ENCODE data around the gene EHMT1. TPM values are rescaled to one million over a fixed set of nuclear protein-coding genes. Genes with fewer than 3 reads are reported as not detected.

Gene EHMT1
- total and polyA plus RNA-seq, 10 of the 15 experiments (the other 5 are each of a cell fraction or from before 2014, with no cell fraction given): 2.9 to 100 (median 48.1) TPM

GRCh38 chr9:137800196-137801022, 181.6 kb downstream of the EHMT1 start:
- H3K9ac ChIP-seq (ENCODE audit: control insufficient read depth, insufficient read depth, low read length): no peak overlapping the region
- RAD21 ChIA-PET (ENCODE audit: unreplicated experiment): no interaction called here
- no peak overlapping the region for H3K4me3 ChIP-seq
- SMC1A ChIA-PET (ENCODE audit: uncharacterized antibody, unreplicated experiment): no interaction called here
- no peak overlapping the region for H2AFZ ChIP-seq (ENCODE audit: control insufficient read depth, low read depth, low read length)
- no peaks in the 10 kb centered on the region for H3K4me1 ChIP-seq (ENCODE audit: control insufficient read depth, insufficient read depth, low read length)
- WGBS (ENCODE audit: insufficient coverage, insufficient replicate concordance, low lambda C conversion rate, missing lambda C conversion rate): 92% methylated on average over 31 of the region's 31 CpGs
- no peaks in the 10 kb centered on the region for H3K9me3 ChIP-seq (replicated peaks; ENCODE audit: control insufficient read depth, insufficient read depth, low read length)
- FAIRE-seq (no peak), ATAC-seq (no peak), DNase-seq (ENCODE audit: low read depth, low spot score) (no peak)
- in situ Hi-C loops (cut with MboI) (no loop called here), intact Hi-C loops (cut with micrococcal nuclease; ENCODE audit: unreplicated experiment) (no loop called here)
- H3K36me3 ChIP-seq (ENCODE audit: control insufficient read depth in 2 of 2, insufficient read depth in 2 of 2, low read length in 1 of 2): peaks cover 33 to 38% of the 10 kb centered on the region in 2 experiments
- no peaks in the 10 kb centered on the region for H3K79me2 ChIP-seq (ENCODE audit: control insufficient read depth, insufficient read depth, low read length)
- CTCF ChIA-PET: no interaction called here
- H3K4me2 ChIP-seq (ENCODE audit: control insufficient read depth, insufficient read depth): no peak overlapping the region
- BruUV-seq (replicated peaks): no TSS peak
- TF ChIP-seq CEBPZ (IDR thresholded peaks at IDR 0.05; ENCODE audit: low read depth, low read length) (no peak), PAX5 (IDR thresholded peaks at IDR 0.05; ENCODE audit: borderline replicate concordance, low read depth, low read length) (no peak), POLR2A (IDR thresholded peaks at IDR 0.05; ENCODE audit: low read depth, low read length) (peak; percentile 14; the same call in 1 of the 2 replicates)
- H3K27me3 ChIP-seq (replicated peaks in 1 of 2; ENCODE audit: control insufficient read depth in 2 of 2, insufficient read depth in 2 of 2, low read length in 1 of 2): no peaks in the 10 kb centered on the region
- no peaks in the 10 kb centered on the region; the same call in 1 of the 2 replicates for H4K20me1 ChIP-seq (ENCODE audit: control insufficient read depth, insufficient read depth)
- H3K27ac ChIP-seq (ENCODE audit: control insufficient read depth, insufficient read depth): no peak overlapping the region
- POLR2A ChIA-PET: no interaction called here

DNA sequence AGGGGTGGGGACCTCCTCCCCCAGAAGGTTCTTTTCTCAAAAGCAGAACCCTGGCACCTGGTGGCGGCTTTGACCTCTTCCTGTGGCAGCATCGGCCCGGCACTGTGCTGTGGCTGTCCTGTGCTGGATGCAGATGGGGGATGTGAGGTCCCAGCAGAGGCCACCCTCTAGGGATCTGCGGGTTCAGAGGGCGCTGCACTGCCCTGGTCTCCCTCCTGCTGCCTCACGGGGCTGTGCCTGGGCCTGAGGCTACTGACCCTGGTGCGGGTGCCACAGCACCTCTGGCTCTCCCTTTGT, 182.2 kb downstream of the EHMT1 start:
- SMC1A ChIA-PET (ENCODE audit: uncharacterized antibody, unreplicated experiment): no interaction called here
- H3K79me2 ChIP-seq (ENCODE audit: control insufficient read depth, insufficient read depth, low read length): no peaks in the 10 kb centered on the region
- 76% methylated on average over 7 of the region's 7 CpGs for WGBS (ENCODE audit: insufficient coverage, insufficient replicate concordance, low lambda C conversion rate, missing lambda C conversion rate)
- no TSS peak for BruUV-seq (replicated peaks)
- H3K9me3 ChIP-seq (replicated peaks; ENCODE audit: control insufficient read depth, insufficient read depth, low read length): no peaks in the 10 kb centered on the region
- RAD21 ChIA-PET (ENCODE audit: unreplicated experiment): no interaction called here
- CTCF ChIA-PET: no interaction called here
- in situ Hi-C loops (cut with MboI): no loop called here
- ATAC-seq (no peak), FAIRE-seq (no peak), DNase-seq (ENCODE audit: low read depth, low spot score) (no peak)
- no peak overlapping the region for H3K4me2 ChIP-seq (ENCODE audit: control insufficient read depth, insufficient read depth)
- POLR2A ChIA-PET: no interaction called here
- no peak overlapping the region for H3K9ac ChIP-seq (ENCODE audit: control insufficient read depth, insufficient read depth, low read length)
- no peak overlapping the region for H3K27ac ChIP-seq (ENCODE audit: control insufficient read depth, insufficient read depth)
- peaks cover 31 to 36% of the 10 kb centered on the region in 2 experiments for H3K36me3 ChIP-seq (ENCODE audit: control insufficient read depth in 2 of 2, insufficient read depth in 2 of 2, low read length in 1 of 2)
- H4K20me1 ChIP-seq (ENCODE audit: control insufficient read depth, insufficient read depth): no peaks in the 10 kb centered on the region; the same call in 1 of the 2 replicates
- no peaks in the 10 kb centered on the region for H3K4me1 ChIP-seq (ENCODE audit: control insufficient read depth, insufficient read depth, low read length)
- intact Hi-C loops (cut with micrococcal nuclease; ENCODE audit: unreplicated experiment): no loop called here
- no peak overlapping the region for H3K4me3 ChIP-seq
- H2AFZ ChIP-seq (ENCODE audit: control insufficient read depth, low read depth, low read length): no peak overlapping the region
- H3K27me3 ChIP-seq (replicated peaks in 1 of 2; ENCODE audit: control insufficient read depth in 2 of 2, insufficient read depth in 2 of 2, low read length in 1 of 2): no peaks in the 10 kb centered on the region
- TF ChIP-seq, protein P1, sequence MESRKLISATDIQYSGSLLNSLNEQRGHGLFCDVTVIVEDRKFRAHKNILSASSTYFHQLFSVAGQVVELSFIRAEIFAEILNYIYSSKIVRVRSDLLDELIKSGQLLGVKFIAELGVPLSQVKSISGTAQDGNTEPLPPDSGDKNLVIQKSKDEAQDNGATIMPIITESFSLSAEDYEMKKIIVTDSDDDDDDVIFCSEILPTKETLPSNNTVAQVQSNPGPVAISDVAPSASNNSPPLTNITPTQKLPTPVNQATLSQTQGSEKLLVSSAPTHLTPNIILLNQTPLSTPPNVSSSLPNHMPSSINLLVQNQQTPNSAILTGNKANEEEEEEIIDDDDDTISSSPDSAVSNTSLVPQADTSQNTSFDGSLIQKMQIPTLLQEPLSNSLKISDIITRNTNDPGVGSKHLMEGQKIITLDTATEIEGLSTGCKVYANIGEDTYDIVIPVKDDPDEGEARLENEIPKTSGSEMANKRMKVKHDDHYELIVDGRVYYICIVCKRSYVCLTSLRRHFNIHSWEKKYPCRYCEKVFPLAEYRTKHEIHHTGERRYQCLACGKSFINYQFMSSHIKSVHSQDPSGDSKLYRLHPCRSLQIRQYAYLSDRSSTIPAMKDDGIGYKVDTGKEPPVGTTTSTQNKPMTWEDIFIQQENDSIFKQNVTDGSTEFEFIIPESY (IDR thresholded peaks at IDR 0.05): no peak
- TF ChIP-seq IRF4 (IDR thresholded peaks at IDR 0.05; ENCODE audit: low read depth, low read length) (no peak), PAX5 (IDR thresholded peaks at IDR 0.05; ENCODE audit: borderline replicate concordance, low read depth, low read length) (no peak), PAX8 (IDR thresholded peaks at IDR 0.05) (no peak), BCL3 (IDR thresholded peaks at IDR 0.05; ENCODE audit: borderline replicate concordance, insufficient read depth, low read depth, low read length, poor library complexity, severe bottlenecking) (no peak), YY1 (IDR thresholded peaks at IDR 0.05; ENCODE audit: low read depth, low read length) (no peak)
- TF ChIP-seq, protein P2, sequence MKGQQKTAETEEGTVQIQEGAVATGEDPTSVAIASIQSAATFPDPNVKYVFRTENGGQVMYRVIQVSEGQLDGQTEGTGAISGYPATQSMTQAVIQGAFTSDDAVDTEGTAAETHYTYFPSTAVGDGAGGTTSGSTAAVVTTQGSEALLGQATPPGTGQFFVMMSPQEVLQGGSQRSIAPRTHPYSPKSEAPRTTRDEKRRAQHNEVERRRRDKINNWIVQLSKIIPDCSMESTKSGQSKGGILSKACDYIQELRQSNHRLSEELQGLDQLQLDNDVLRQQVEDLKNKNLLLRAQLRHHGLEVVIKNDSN (IDR thresholded peaks at IDR 0.05; ENCODE audit: borderline replicate concordance, extremely low read length, insufficient read depth, low read depth, low read length): no peak

Data from GM12878 (cell line).